GM10248 (cell line): ENCODE data around the gene CECR2.

Experiments used
- CTCF ChIA-PET: fragments of 300-600 bp; sonication (Branson Sonifier 250); formaldehyde crosslinking; extraction: SDS; loops from one replicate; lab custom pipeline; 2021; ENCODE audit warnings: antibody characterized with exemption; lab: Yijun Ruan, JAX
- POLR2A ChIA-PET: fragments of 350-650 bp; sonication (Branson Sonifier 250); formaldehyde crosslinking; extraction: SDS; loops from one replicate; lab custom pipeline; 2020; ENCODE audit warnings: antibody characterized with exemption; lab: Yijun Ruan, JAX
- DNase-seq: peaks from one replicate; pipeline ENCODE4 v3.0.0; 2012; ENCODE audit errors: extremely low spot score
- TF ChIP-seq, protein P1 (sequence below): IDR thresholded peaks from 2 replicates; pipeline ENCODE4 v1.5.1; 2012; ENCODE audit warnings: mild to moderate bottlenecking, low read depth; ENCODE audit errors: extremely low read depth, missing control alignments, control extremely low read depth

The CECR2 gene

GRCh38 chr22:17431179-17431578 is 61.9 kb downstream of the CECR2 start:
- CTCF ChIA-PET: no interaction called here
- TF ChIP-seq, protein P1, sequence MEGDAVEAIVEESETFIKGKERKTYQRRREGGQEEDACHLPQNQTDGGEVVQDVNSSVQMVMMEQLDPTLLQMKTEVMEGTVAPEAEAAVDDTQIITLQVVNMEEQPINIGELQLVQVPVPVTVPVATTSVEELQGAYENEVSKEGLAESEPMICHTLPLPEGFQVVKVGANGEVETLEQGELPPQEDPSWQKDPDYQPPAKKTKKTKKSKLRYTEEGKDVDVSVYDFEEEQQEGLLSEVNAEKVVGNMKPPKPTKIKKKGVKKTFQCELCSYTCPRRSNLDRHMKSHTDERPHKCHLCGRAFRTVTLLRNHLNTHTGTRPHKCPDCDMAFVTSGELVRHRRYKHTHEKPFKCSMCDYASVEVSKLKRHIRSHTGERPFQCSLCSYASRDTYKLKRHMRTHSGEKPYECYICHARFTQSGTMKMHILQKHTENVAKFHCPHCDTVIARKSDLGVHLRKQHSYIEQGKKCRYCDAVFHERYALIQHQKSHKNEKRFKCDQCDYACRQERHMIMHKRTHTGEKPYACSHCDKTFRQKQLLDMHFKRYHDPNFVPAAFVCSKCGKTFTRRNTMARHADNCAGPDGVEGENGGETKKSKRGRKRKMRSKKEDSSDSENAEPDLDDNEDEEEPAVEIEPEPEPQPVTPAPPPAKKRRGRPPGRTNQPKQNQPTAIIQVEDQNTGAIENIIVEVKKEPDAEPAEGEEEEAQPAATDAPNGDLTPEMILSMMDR: no peak
- no peak for DNase-seq
- POLR2A ChIA-PET: no interaction called here

DNA sequence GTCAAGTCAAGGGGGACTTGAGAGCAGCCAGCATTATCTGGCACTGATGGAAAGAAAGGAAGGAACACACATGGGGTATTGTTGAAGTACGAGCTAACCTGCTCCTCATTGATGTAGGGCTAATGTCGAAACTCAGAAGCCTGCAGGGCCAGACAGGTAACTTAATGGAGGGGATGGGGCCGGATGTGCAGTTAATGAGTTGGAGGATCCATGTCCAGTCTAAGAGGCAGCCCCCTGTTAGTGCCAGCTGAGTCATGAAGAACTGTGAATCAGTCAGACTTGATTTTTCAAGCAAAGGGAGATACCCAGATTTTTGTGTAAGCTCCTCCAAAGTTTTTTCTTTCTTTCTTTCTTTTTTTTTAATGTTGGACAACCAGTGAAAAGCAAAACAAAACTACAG is 65.6 kb downstream of the CECR2 start:
- TF ChIP-seq, protein P1: no peak
- ChIA-PET POLR2A (no interaction called here), CTCF (interaction anchor here (0.6 to 1.8 kb wide), 4 partner anchors 21 to 377 kb away, joined by 3 to 4 read pairs (median 3); no protein-coding TSS in a partner anchor)
- no peak for DNase-seq

DNA sequence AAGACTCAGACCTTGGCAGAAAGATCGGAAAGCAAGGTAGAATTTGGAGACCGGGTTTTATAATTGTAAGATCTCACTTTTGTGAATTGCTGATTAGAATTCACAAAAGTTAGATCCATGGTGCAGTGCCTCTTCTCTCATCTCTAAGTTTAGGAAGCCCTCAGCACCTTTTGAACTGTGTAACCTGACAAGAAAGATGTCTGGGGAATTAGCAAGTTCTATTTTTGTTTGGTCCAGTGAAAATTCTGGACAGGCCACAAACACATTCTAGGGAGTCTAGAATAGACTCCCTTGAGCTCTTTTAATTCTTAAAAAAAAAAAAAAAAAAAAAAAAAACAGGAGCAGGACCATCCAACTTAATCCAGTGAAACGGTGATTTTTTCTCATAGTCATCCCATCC is 66.1 kb downstream of the CECR2 start:
- CTCF ChIA-PET: interaction anchor here (0.6 to 1.9 kb wide), 5 partner anchors 22 to 264 kb away, joined by 3 to 6 read pairs (median 3); no protein-coding TSS in a partner anchor
- TF ChIP-seq, protein P1: no peak
- POLR2A ChIA-PET: no interaction called here
- no peak for DNase-seq

DNA sequence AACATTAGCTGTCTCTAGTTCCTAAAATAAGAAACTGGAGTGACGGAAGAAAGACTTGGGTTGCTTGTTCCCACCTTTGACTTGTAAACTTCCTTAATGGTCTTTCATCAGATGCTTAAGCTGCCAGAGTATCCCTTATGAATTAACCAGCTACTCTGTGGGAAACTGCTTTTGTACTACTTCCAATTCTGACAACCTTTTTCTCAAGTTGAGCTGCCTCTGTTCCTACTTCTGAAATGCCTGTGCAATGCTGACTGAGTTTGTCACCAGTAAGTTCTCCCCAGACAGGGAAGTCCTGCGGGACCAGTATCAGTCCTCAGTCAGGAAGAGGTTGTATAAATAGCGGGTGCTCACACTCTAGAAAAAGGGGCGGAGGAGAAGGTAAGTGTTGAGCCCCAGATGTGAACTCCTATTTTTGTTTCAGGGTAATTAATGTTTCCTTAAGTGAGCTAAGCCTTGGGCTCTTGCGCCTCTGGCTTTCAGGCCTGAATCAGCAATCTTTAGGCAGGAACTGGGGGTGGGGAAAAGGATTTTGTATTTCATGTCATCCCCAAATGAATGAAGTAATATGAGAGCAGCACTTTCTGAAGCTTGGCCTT is 67.2 kb downstream of the CECR2 start:
- POLR2A ChIA-PET: no interaction called here
- CTCF ChIA-PET: interaction anchor here (0.8 to 1.9 kb wide), 4 partner anchors 10 to 265 kb away, joined by 3 to 6 read pairs (median 3); no protein-coding TSS in a partner anchor
- no peak for DNase-seq
- TF ChIP-seq, protein P1: no peak

DNA sequence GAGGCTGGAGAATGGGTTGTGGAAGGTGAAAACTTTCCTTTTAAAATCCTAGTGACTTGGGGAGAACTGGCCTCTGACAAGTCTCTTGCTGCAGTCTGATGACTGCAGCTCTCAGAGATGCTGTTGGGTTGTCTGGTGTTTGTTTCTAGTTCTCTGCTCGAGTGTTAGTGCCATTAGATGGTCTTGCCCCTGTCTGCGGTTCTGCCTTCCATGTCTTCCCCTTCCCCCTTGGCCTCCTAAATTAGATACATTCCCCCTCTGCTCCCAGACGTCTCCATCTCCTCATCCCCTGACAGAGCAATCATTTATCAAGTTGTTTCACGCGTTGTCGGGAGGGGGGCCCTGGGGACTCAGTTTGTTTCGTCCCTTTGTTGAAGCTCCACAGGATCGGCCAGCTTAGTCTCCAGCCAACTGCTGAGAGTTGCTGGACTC is 67.7 kb downstream of the CECR2 start:
- no peak for DNase-seq
- TF ChIP-seq, protein P1: no peak
- POLR2A ChIA-PET: no interaction called here
- CTCF ChIA-PET: interaction anchor here (0.8 to 1.9 kb wide), 4 partner anchors 10 to 265 kb away, joined by 3 to 6 read pairs (median 3); no protein-coding TSS in a partner anchor

DNA sequence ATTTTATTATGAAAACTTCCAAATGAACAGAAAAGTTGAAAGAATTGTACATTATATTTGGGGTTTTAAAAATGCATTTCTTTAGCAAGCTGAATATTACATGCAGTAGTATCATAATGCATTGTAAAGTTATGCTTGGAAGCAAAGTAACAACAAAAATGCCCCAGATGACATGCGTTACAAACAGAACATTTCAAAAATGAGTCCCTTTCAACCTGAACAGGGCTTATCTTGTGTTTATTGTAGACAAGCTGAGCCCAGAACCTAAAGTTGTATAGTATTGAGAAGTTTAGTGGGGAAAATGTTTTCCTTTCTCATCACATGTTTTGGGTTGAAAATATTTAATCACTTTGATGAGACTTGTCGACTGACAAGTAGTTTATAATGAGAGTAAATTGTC is 68.8 kb downstream of the CECR2 start:
- ChIA-PET POLR2A (no interaction called here), CTCF (interaction anchor here (1.7 kb wide), 1 partner anchor 266 kb away, joined by 6 read pairs; no protein-coding TSS in a partner anchor)
- TF ChIP-seq, protein P1: no peak
- DNase-seq: no peak
